ENCODE results near the gene MPP2.
"Not testable (repeated sequence)": the region's sequence is repeated elsewhere in the genome, so short reads cannot be mapped to it uniquely, and the experiment has no call there.

The MPP2 gene

GRCh38 chr17:43928609-43929008, 21.3 kb upstream of the MPP2 start:
- peaks cover 6% of the 10 kb centered on the region for H3K4me1 ChIP-seq (ENCODE audit: control insufficient read depth, insufficient read depth, low read length)
- H3K9ac ChIP-seq (ENCODE audit: low read length in 2 of 2): no peak overlapping the region
- no peak overlapping the region for H3K4me3 ChIP-seq (ENCODE audit: low read length in 2 of 2)
- H3K27me3 ChIP-seq (ENCODE audit: control insufficient read depth in 1 of 2, insufficient read depth in 2 of 2, low read length in 2 of 2): peaks cover 14 to 23% of the 10 kb centered on the region in 2 donors
- H3K27ac ChIP-seq (ENCODE audit: low read length): no peak overlapping the region
- no peaks in the 10 kb centered on the region for H3K36me3 ChIP-seq (ENCODE audit: control insufficient read depth in 2 of 2, insufficient read depth in 2 of 2, low read length in 2 of 2)
- no peaks in the 10 kb centered on the region for H3K9me3 ChIP-seq (ENCODE audit: control insufficient read depth in 2 of 2, low read length in 2 of 2)

GRCh38 chr17:43927929-43928328, 20.6 kb upstream of the MPP2 start:
- H3K9me3 ChIP-seq (ENCODE audit: control insufficient read depth in 2 of 2, low read length in 2 of 2); H3K4me1 ChIP-seq (ENCODE audit: control insufficient read depth, insufficient read depth, low read length); H3K36me3 ChIP-seq (ENCODE audit: control insufficient read depth in 2 of 2, insufficient read depth in 2 of 2, low read length in 2 of 2); H3K9ac ChIP-seq (ENCODE audit: low read length in 2 of 2); H3K27ac ChIP-seq (ENCODE audit: low read length): not testable (repeated sequence)
- H3K27me3 ChIP-seq (ENCODE audit: control insufficient read depth in 1 of 2, insufficient read depth in 2 of 2, low read length in 2 of 2): peaks cover 14 to 21% of the 10 kb centered on the region in 2 donors
- H3K4me3 ChIP-seq (ENCODE audit: low read length in 2 of 2): peak overlapping the region in 1 of 2 donors; percentile 8

GRCh38 chr17:43927060-43927864, 19.9 kb upstream of the MPP2 start:
- peak overlapping the region in 1 of 2 donors; percentile 5 for H3K9ac ChIP-seq (ENCODE audit: low read length in 2 of 2)
- no peak overlapping the region for H3K27ac ChIP-seq (ENCODE audit: low read length)
- peak overlapping the region; percentile 53 to 64 for H3K4me3 ChIP-seq (ENCODE audit: low read length in 2 of 2)
- no peaks in the 10 kb centered on the region for H3K9me3 ChIP-seq (ENCODE audit: control insufficient read depth in 2 of 2, low read length in 2 of 2)
- H3K27me3 ChIP-seq (ENCODE audit: control insufficient read depth in 1 of 2, insufficient read depth in 2 of 2, low read length in 2 of 2): peaks cover 14 to 19% of the 10 kb centered on the region in 2 donors
- peaks cover 6% of the 10 kb centered on the region for H3K4me1 ChIP-seq (ENCODE audit: control insufficient read depth, insufficient read depth, low read length)
- H3K36me3 ChIP-seq (ENCODE audit: control insufficient read depth in 2 of 2, insufficient read depth in 2 of 2, low read length in 2 of 2): no peaks in the 10 kb centered on the region

GRCh38 chr17:43924558-43924957, 17.2 kb upstream of the MPP2 start:
- H3K4me3 ChIP-seq (ENCODE audit: low read length in 2 of 2): no peak overlapping the region
- H3K27me3 ChIP-seq (ENCODE audit: control insufficient read depth in 1 of 2, insufficient read depth in 2 of 2, low read length in 2 of 2): peaks cover 14 to 16% of the 10 kb centered on the region in 2 donors
- no peaks in the 10 kb centered on the region for H3K36me3 ChIP-seq (ENCODE audit: control insufficient read depth in 2 of 2, insufficient read depth in 2 of 2, low read length in 2 of 2)
- no peak overlapping the region for H3K27ac ChIP-seq (ENCODE audit: low read length)
- H3K4me1 ChIP-seq (ENCODE audit: control insufficient read depth, insufficient read depth, low read length): peaks cover 6% of the 10 kb centered on the region
- H3K9ac ChIP-seq (ENCODE audit: low read length in 2 of 2): no peak overlapping the region
- no peaks in the 10 kb centered on the region for H3K9me3 ChIP-seq (ENCODE audit: control insufficient read depth in 2 of 2, low read length in 2 of 2)

- H3K9ac ChIP-seq (ENCODE audit: low read length in 2 of 2): no peak overlapping the region
- no peaks in the 10 kb centered on the region for H3K36me3 ChIP-seq (ENCODE audit: control insufficient read depth in 2 of 2, insufficient read depth in 2 of 2, low read length in 2 of 2)
- no peak overlapping the region for H3K27ac ChIP-seq (ENCODE audit: low read length)
- H3K27me3 ChIP-seq (ENCODE audit: control insufficient read depth in 1 of 2, insufficient read depth in 2 of 2, low read length in 2 of 2): peaks cover 5 to 11% of the 10 kb centered on the region in 2 donors
- peaks cover 2% of the 10 kb centered on the region for H3K4me1 ChIP-seq (ENCODE audit: control insufficient read depth, insufficient read depth, low read length)
- H3K4me3 ChIP-seq (ENCODE audit: low read length in 2 of 2): no peak overlapping the region
- H3K9me3 ChIP-seq (ENCODE audit: control insufficient read depth in 2 of 2, low read length in 2 of 2): no peaks in the 10 kb centered on the region
Observed at GRCh38 chr17:43920500-43921095, 13.3 kb upstream of the MPP2 start.

- no peaks in the 10 kb centered on the region for H3K36me3 ChIP-seq (ENCODE audit: control insufficient read depth in 2 of 2, insufficient read depth in 2 of 2, low read length in 2 of 2)
- H3K27me3 ChIP-seq (ENCODE audit: control insufficient read depth in 1 of 2, insufficient read depth in 2 of 2, low read length in 2 of 2): peaks cover 5 to 14% of the 10 kb centered on the region in 2 donors
- no peak overlapping the region for H3K9ac ChIP-seq (ENCODE audit: low read length in 2 of 2)
- H3K9me3 ChIP-seq (ENCODE audit: control insufficient read depth in 2 of 2, low read length in 2 of 2): no peaks in the 10 kb centered on the region
- peak overlapping the region in 1 of 2 donors; percentile 58 for H3K4me3 ChIP-seq (ENCODE audit: low read length in 2 of 2)
- H3K4me1 ChIP-seq (ENCODE audit: control insufficient read depth, insufficient read depth, low read length): peaks cover 2% of the 10 kb centered on the region
- H3K27ac ChIP-seq (ENCODE audit: low read length): no peak overlapping the region
Observed at GRCh38 chr17:43918026-43918389, 10.7 kb upstream of the MPP2 start.

GRCh38 chr17:43917348-43918025, 10.2 kb upstream of the MPP2 start:
- Histone ChIP-seq H3K9me3 (ENCODE audit: control insufficient read depth in 2 of 2, low read length in 2 of 2) (no peaks in the 10 kb centered on the region), H3K9ac (ENCODE audit: low read length in 2 of 2) (no peak overlapping the region), H3K36me3 (ENCODE audit: control insufficient read depth in 2 of 2, insufficient read depth in 2 of 2, low read length in 2 of 2) (no peaks in the 10 kb centered on the region), H3K4me3 (ENCODE audit: low read length in 2 of 2) (peak overlapping the region in 1 of 2 donors; percentile 58), H3K27me3 (ENCODE audit: control insufficient read depth in 1 of 2, insufficient read depth in 2 of 2, low read length in 2 of 2) (peaks cover 8 to 14% of the 10 kb centered on the region in 2 donors), H3K27ac (ENCODE audit: low read length) (no peak overlapping the region), H3K4me1 (ENCODE audit: control insufficient read depth, insufficient read depth, low read length) (peaks cover 2% of the 10 kb centered on the region)

GRCh38 chr17:43917016-43917347, 9.6 kb upstream of the MPP2 start:
- peaks cover 8 to 14% of the 10 kb centered on the region in 2 donors for H3K27me3 ChIP-seq (ENCODE audit: control insufficient read depth in 1 of 2, insufficient read depth in 2 of 2, low read length in 2 of 2)
- peaks cover 2% of the 10 kb centered on the region for H3K4me1 ChIP-seq (ENCODE audit: control insufficient read depth, insufficient read depth, low read length)
- no peak overlapping the region for H3K9ac ChIP-seq (ENCODE audit: low read length in 2 of 2)
- H3K9me3 ChIP-seq (ENCODE audit: control insufficient read depth in 2 of 2, low read length in 2 of 2): no peaks in the 10 kb centered on the region
- H3K4me3 ChIP-seq (ENCODE audit: low read length in 2 of 2): peak overlapping the region in 1 of 2 donors; percentile 58
- H3K36me3 ChIP-seq (ENCODE audit: control insufficient read depth in 2 of 2, insufficient read depth in 2 of 2, low read length in 2 of 2): no peaks in the 10 kb centered on the region
- H3K27ac ChIP-seq (ENCODE audit: low read length): no peak overlapping the region

- Histone ChIP-seq H3K4me1 (ENCODE audit: control insufficient read depth, insufficient read depth, low read length) (peaks cover 2% of the 10 kb centered on the region), H3K9me3 (ENCODE audit: control insufficient read depth in 2 of 2, low read length in 2 of 2) (no peaks in the 10 kb centered on the region), H3K27me3 (ENCODE audit: control insufficient read depth in 1 of 2, insufficient read depth in 2 of 2, low read length in 2 of 2) (peaks cover 8 to 14% of the 10 kb centered on the region in 2 donors), H3K27ac (ENCODE audit: low read length) (no peak overlapping the region), H3K4me3 (ENCODE audit: low read length in 2 of 2) (no peak overlapping the region), H3K9ac (ENCODE audit: low read length in 2 of 2) (no peak overlapping the region), H3K36me3 (ENCODE audit: control insufficient read depth in 2 of 2, insufficient read depth in 2 of 2, low read length in 2 of 2) (no peaks in the 10 kb centered on the region)
Observed at GRCh38 chr17:43916385-43916784, 9.0 kb upstream of the MPP2 start.

- Histone ChIP-seq H3K4me3 (ENCODE audit: low read length in 2 of 2) (no peak overlapping the region), H3K36me3 (ENCODE audit: control insufficient read depth in 2 of 2, insufficient read depth in 2 of 2, low read length in 2 of 2) (no peaks in the 10 kb centered on the region), H3K9ac (ENCODE audit: low read length in 2 of 2) (no peak overlapping the region), H3K9me3 (ENCODE audit: control insufficient read depth in 2 of 2, low read length in 2 of 2) (no peaks in the 10 kb centered on the region), H3K4me1 (ENCODE audit: control insufficient read depth, insufficient read depth, low read length) (peaks cover 2% of the 10 kb centered on the region), H3K27me3 (ENCODE audit: control insufficient read depth in 1 of 2, insufficient read depth in 2 of 2, low read length in 2 of 2) (peaks cover 8 to 14% of the 10 kb centered on the region in 2 donors), H3K27ac (ENCODE audit: low read length) (no peak overlapping the region)
Observed at GRCh38 chr17:43915559-43915958, 8.2 kb upstream of the MPP2 start.
